Natural killer cell (primary cell): Measurements from ENCODE around the gene SNED1. TPM values are rescaled to one million over a fixed set of nuclear protein-coding genes. Genes with fewer than 3 reads are reported as not detected.

Experiments used
- ATAC-seq, 3 donors: fragments of 150-1000 bp in 2 of 3; fragments of 200-7000 bp in 1 of 3; cut with Tn5 transposase; 1 replicate in 1 of 3; 2 replicates in 2 of 3; pipeline ENCODE4 v1.10.0; 2021; ENCODE audit warnings: mild to moderate bottlenecking in 2 of 3, moderate library complexity in 2 of 3
- DNase-seq, 2 donors: peaks; one replicate each; pipeline versions ENCODE4 v3.0.0 to v3.0.0-alpha.2; 2013 to 2021; ENCODE audit warnings: mixed read lengths in 1 of 2
- H3K27ac ChIP-seq: one replicate; pipeline ENCODE4 v1.5.1; 2013; ENCODE audit warnings: mild to moderate bottlenecking, low read length
- H3K27me3 ChIP-seq: one replicate; pipeline ENCODE4 v1.6.1; 2013; ENCODE audit warnings: low read length; ENCODE audit not compliant: control insufficient read depth, insufficient read depth
- H3K36me3 ChIP-seq: one replicate; pipeline ENCODE4 v1.6.1; 2013; ENCODE audit warnings: low read length; ENCODE audit not compliant: control insufficient read depth, insufficient read depth
- H3K4me1 ChIP-seq: one replicate; pipeline ENCODE4 v1.6.1; 2013; ENCODE audit warnings: low read length; ENCODE audit not compliant: control insufficient read depth, insufficient read depth
- H3K4me3 ChIP-seq: one replicate; pipeline ENCODE4 v1.5.1; 2013; ENCODE audit warnings: low read length
- H3K9me3 ChIP-seq: one replicate; pipeline ENCODE4 v1.6.1; 2013; ENCODE audit warnings: low read length; ENCODE audit not compliant: control insufficient read depth, insufficient read depth
- H3K27ac Mint-ChIP-seq, 2 donors: one replicate each; pipeline ENCODE4 v1.8.0; 2022; ENCODE audit warnings: mild to moderate bottlenecking in 2 of 2, mixed read lengths in 2 of 2, moderate library complexity in 1 of 2
- H3K27me3 Mint-ChIP-seq, 2 donors: one replicate each; pipeline ENCODE4 v1.8.0; 2022; ENCODE audit warnings: low read depth in 2 of 2, mixed read lengths in 2 of 2
- H3K36me3 Mint-ChIP-seq: one replicate; pipeline ENCODE4 v1.8.0; 2022; ENCODE audit warnings: mixed read lengths
- H3K4me1 Mint-ChIP-seq, 2 donors: one replicate each; pipeline ENCODE4 v1.8.0; 2022; ENCODE audit warnings: mixed read lengths in 2 of 2
- H3K4me3 Mint-ChIP-seq: one replicate; pipeline ENCODE4 v1.8.0; 2022; ENCODE audit warnings: mild to moderate bottlenecking, moderate library complexity, mixed read lengths
- H3K9me3 Mint-ChIP-seq, 2 donors: one replicate each; pipeline ENCODE4 v1.8.0; 2022; ENCODE audit warnings: mixed read lengths in 2 of 2
- CTCF ChIP-seq: fragments of 200-600 bp; IDR thresholded peaks from one replicate; pipeline ENCODE4 v1.8.0; 2022; ENCODE audit warnings: antibody characterized with exemption
- WGBS: methylation state at CpG from one replicate; pipeline ENCODE4 v1.1.7; 2013; ENCODE audit warnings: missing lambda C conversion rate; ENCODE audit not compliant: insufficient coverage; 5-methylcytosine and 5-hydroxymethylcytosine counted together
- intact Hi-C: fragments of 100-400 bp; cut with micrococcal nuclease; formaldehyde crosslinking; loops from one replicate; pipeline ENCODE4 v1.14.2; 2022
- total RNA-seq, 4 donors: library from RNA; stranded (reverse); fragments of 120-200 nt in 1 of 4; gene quantifications; one replicate each; pipeline versions ENCODE4 v1.2.3 to v1.2.4, GENCODE V29; 2013 to 2022

SNED1 gene
- total RNA-seq, 3 donors from 2014 or later (not counting 1 experiment from before 2014, with no cell fraction given) = 0.97 to 4.9 (median 2.5) TPM

GRCh38 chr2:241018051-241018891 is 19.9 kb downstream of the SNED1 start:
- no peak overlapping the region for H3K27ac Mint-ChIP-seq

GRCh38 chr2:241019441-241020139 is 21.2 kb downstream of the SNED1 start:
- H3K4me3 ChIP-seq = no peak overlapping the region
- no peak for TF ChIP-seq CTCF
- ATAC-seq (no peak), DNase-seq (no peak)
- WGBS = 92% methylated on average over 20 of the region's 20 CpGs
- intact Hi-C loops = no loop called here
- Mint-ChIP-seq H3K27me3 (peaks cover 0 to 8% of the 10 kb centered on the region in 2 donors), H3K27ac (no peak overlapping the region), H3K9me3 (no peaks in the 10 kb centered on the region), H3K4me3 (no peak overlapping the region), H3K4me1 (no peaks in the 10 kb centered on the region), H3K36me3 (no peaks in the 10 kb centered on the region)
- H3K27ac ChIP-seq = no peak overlapping the region
- no peaks in the 10 kb centered on the region for H3K27me3 ChIP-seq
- H3K36me3 ChIP-seq = no peaks in the 10 kb centered on the region
- H3K9me3 ChIP-seq = no peaks in the 10 kb centered on the region
- H3K4me1 ChIP-seq = no peaks in the 10 kb centered on the region

More at GRCh38 chr2:241018051-241018891, 19.9 kb downstream of the SNED1 start:
- no peak overlapping the region for H3K4me3 Mint-ChIP-seq
- no peak for DNase-seq
- Histone ChIP-seq H3K4me1 (no peaks in the 10 kb centered on the region), H3K9me3 (no peaks in the 10 kb centered on the region), H3K27me3 (no peaks in the 10 kb centered on the region), H3K36me3 (no peaks in the 10 kb centered on the region), H3K4me3 (no peak overlapping the region), H3K27ac (no peak overlapping the region)
- H3K4me1 Mint-ChIP-seq = no peaks in the 10 kb centered on the region
- WGBS = 90% methylated on average over 26 of the region's 26 CpGs
- no peaks in the 10 kb centered on the region for H3K36me3 Mint-ChIP-seq
- intact Hi-C loops = no loop called here
- no peaks in the 10 kb centered on the region for H3K9me3 Mint-ChIP-seq
- no peak for TF ChIP-seq CTCF
- no peak for ATAC-seq
- H3K27me3 Mint-ChIP-seq = peaks cover 0 to 8% of the 10 kb centered on the region in 2 donors

GRCh38 chr2:241020201-241020600 is 21.8 kb downstream of the SNED1 start:
- Histone ChIP-seq H3K27me3 (no peaks in the 10 kb centered on the region), H3K9me3 (peaks cover 6% of the 10 kb centered on the region), H3K36me3 (no peaks in the 10 kb centered on the region), H3K4me3 (no peak overlapping the region), H3K27ac (no peak overlapping the region), H3K4me1 (no peaks in the 10 kb centered on the region)
- no peak overlapping the region for H3K4me3 Mint-ChIP-seq
- H3K9me3 Mint-ChIP-seq = peaks cover 0 to under 1% of the 10 kb centered on the region in 2 donors
- H3K4me1 Mint-ChIP-seq = no peaks in the 10 kb centered on the region
- H3K36me3 Mint-ChIP-seq = peaks cover under 1% of the 10 kb centered on the region
- ATAC-seq (no peak), DNase-seq (no peak)
- TF ChIP-seq CTCF = no peak
- intact Hi-C loops = no loop called here
- H3K27ac Mint-ChIP-seq = no peak overlapping the region
- WGBS = 96% methylated on average over 10 of the region's 10 CpGs
- peaks cover 0 to 8% of the 10 kb centered on the region in 2 donors for H3K27me3 Mint-ChIP-seq
